ENCODE data around the gene MTA1. TPM values are rescaled to one million over a fixed set of nuclear protein-coding genes. Genes with fewer than 3 reads are reported as not detected.

The MTA1 gene
- total and polyA plus RNA-seq, 12 donors = 11.8 to 270 (median 59.5) TPM

- no peak for DNase-seq
- 65 to 69% (median 67%) methylated on average over 3 of the region's 3 CpGs for WGBS, 4 donors
- no peak overlapping the region for H3K4me3 ChIP-seq
- H3K36me3 ChIP-seq (replicated peaks in 1 of 2) = no peaks in the 10 kb centered on the region
- intact Hi-C loops (cut with DNase I) = no loop called here
- H3K27me3 ChIP-seq = peaks cover 16% of the 10 kb centered on the region
- no peak for TF ChIP-seq POLR2A (IDR thresholded peaks at IDR 0.05)
- TF ChIP-seq CTCF (IDR thresholded peaks at IDR 0.05) = no peak
- no peaks in the 10 kb centered on the region for H3K9me3 ChIP-seq (replicated peaks in 1 of 3)
- no peak overlapping the region for H3K27ac ChIP-seq
- peaks cover 4 to 8% of the 10 kb centered on the region in 2 donors for H3K4me1 ChIP-seq (replicated peaks in 1 of 2)
Measured at GRCh38 chr14:105409364-105409763, 10.3 kb upstream of the MTA1 start.

- Histone ChIP-seq H3K9me3 (replicated peaks in 1 of 3) (no peaks in the 10 kb centered on the region), H3K27me3 (peaks cover 16% of the 10 kb centered on the region), H3K27ac (no peak overlapping the region), H3K4me3 (no peak overlapping the region), H3K36me3 (replicated peaks in 1 of 2) (no peaks in the 10 kb centered on the region), H3K4me1 (replicated peaks in 1 of 2) (peaks cover 4 to 8% of the 10 kb centered on the region in 2 donors)
- no peak for TF ChIP-seq CTCF (IDR thresholded peaks at IDR 0.05)
- TF ChIP-seq POLR2A (IDR thresholded peaks at IDR 0.05) = no peak
- WGBS, 4 donors = 34 to 37% (median 35%) methylated on average over 3 to 5 of the region's 5 CpGs
- DNase-seq = no peak
- intact Hi-C loops (cut with DNase I) = no loop called here
Measured at GRCh38 chr14:105410642-105411016, 9.0 kb upstream of the MTA1 start.

GRCh38 chr14:105411017-105411941, 8.3 kb upstream of the MTA1 start:
- no peak for TF ChIP-seq POLR2A (IDR thresholded peaks at IDR 0.05)
- TF ChIP-seq CTCF (IDR thresholded peaks at IDR 0.05) = no peak
- H3K27me3 ChIP-seq = peaks cover 16% of the 10 kb centered on the region
- peaks cover 4 to 8% of the 10 kb centered on the region in 2 donors for H3K4me1 ChIP-seq (replicated peaks in 1 of 2)
- H3K27ac ChIP-seq = no peak overlapping the region
- WGBS, 4 donors = 7 to 45% (median 23%) methylated on average over 5 to 86 of the region's 86 CpGs
- intact Hi-C loops (cut with DNase I) = no loop called here
- H3K9me3 ChIP-seq (replicated peaks in 1 of 3) = no peaks in the 10 kb centered on the region
- peak in 2 of 7 donors; percentile 33 to 49 for DNase-seq
- H3K36me3 ChIP-seq (replicated peaks in 1 of 2) = no peaks in the 10 kb centered on the region
- H3K4me3 ChIP-seq = peak overlapping the region in 1 of 4 donors; percentile 49

- Histone ChIP-seq H3K27ac (no peak overlapping the region), H3K4me1 (replicated peaks in 1 of 2) (peaks cover 4 to 8% of the 10 kb centered on the region in 2 donors), H3K4me3 (no peak overlapping the region), H3K9me3 (replicated peaks in 1 of 3) (no peaks in the 10 kb centered on the region), H3K27me3 (peaks cover 16% of the 10 kb centered on the region), H3K36me3 (replicated peaks in 1 of 2) (no peaks in the 10 kb centered on the region)
- DNase-seq = no peak
- TF ChIP-seq CTCF (IDR thresholded peaks at IDR 0.05) (no peak), POLR2A (IDR thresholded peaks at IDR 0.05) (no peak)
- 60 to 68% (median 67%) methylated on average over 8 to 17 of the region's 17 CpGs for WGBS, 4 donors
- intact Hi-C loops (cut with DNase I) = no loop called here
Measured at GRCh38 chr14:105411985-105412770, 7.4 kb upstream of the MTA1 start.

All from adrenal gland (tissue), 12 donors.